ENCODE measurements around the gene RUNX1.

GRCh38 chr21:35005077-35005476 is 44.0 kb downstream of the RUNX1 start:
- TF ChIP-seq CTCF (IDR thresholded peaks at IDR 0.05) (no peak), POLR2AphosphoS5 (IDR thresholded peaks at IDR 0.05) (no peak)
